ENCODE data around the gene DCLK1. TPM values are rescaled to one million over a fixed set of nuclear protein-coding genes. Genes with fewer than 3 reads are reported as not detected.
"Not testable (repeated sequence)": the region's sequence is repeated elsewhere in the genome, so short reads cannot be mapped to it uniquely, and the experiment has no call there.

Gene DCLK1
- total RNA-seq, 2 donors from 2014 or later = 3.8 to 3.9 TPM

DNA sequence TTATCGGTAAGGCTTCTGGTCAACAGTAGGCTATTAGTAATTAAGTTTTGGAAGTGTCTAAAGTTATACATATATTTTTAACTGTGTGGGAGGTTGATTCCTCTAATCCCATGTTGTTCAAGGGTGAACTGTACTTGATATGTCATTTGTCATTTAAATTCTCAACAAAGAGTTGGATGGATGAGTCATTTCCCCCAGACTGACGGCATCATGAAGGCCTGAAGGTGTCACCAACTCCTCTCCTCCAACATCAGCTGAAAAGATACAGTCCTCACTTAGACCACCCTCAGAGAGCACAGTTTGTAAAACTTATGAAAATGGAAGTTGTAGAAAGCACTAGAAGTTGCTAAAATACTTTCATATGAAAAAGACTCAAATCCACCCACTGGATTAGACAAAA lies 48.8 kb downstream of the DCLK1 start:
- DNase-seq (ENCODE audit: low spot score) = no peak
- H3K36me3 ChIP-seq = no peaks in the 10 kb centered on the region
- no peak overlapping the region for H3K27ac ChIP-seq
- H3K27me3 ChIP-seq (replicated peaks; ENCODE audit: insufficient read depth) = no peaks in the 10 kb centered on the region
- intact Hi-C loops (cut with DNase I) = no loop called here
- no peaks in the 10 kb centered on the region for H3K4me1 ChIP-seq (replicated peaks)
- 87% methylated on average over 2 of the region's 2 CpGs for WGBS
- TF ChIP-seq POLR2A (IDR thresholded peaks at IDR 0.05) = no peak
- TF ChIP-seq, protein P1, sequence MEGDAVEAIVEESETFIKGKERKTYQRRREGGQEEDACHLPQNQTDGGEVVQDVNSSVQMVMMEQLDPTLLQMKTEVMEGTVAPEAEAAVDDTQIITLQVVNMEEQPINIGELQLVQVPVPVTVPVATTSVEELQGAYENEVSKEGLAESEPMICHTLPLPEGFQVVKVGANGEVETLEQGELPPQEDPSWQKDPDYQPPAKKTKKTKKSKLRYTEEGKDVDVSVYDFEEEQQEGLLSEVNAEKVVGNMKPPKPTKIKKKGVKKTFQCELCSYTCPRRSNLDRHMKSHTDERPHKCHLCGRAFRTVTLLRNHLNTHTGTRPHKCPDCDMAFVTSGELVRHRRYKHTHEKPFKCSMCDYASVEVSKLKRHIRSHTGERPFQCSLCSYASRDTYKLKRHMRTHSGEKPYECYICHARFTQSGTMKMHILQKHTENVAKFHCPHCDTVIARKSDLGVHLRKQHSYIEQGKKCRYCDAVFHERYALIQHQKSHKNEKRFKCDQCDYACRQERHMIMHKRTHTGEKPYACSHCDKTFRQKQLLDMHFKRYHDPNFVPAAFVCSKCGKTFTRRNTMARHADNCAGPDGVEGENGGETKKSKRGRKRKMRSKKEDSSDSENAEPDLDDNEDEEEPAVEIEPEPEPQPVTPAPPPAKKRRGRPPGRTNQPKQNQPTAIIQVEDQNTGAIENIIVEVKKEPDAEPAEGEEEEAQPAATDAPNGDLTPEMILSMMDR (IDR thresholded peaks at IDR 0.05) = no peak
- TF ChIP-seq POLR2AphosphoS5 (IDR thresholded peaks at IDR 0.05) = no peak
- H3K4me3 ChIP-seq = no peak overlapping the region
- H3K9me3 ChIP-seq = no peaks in the 10 kb centered on the region

DNA sequence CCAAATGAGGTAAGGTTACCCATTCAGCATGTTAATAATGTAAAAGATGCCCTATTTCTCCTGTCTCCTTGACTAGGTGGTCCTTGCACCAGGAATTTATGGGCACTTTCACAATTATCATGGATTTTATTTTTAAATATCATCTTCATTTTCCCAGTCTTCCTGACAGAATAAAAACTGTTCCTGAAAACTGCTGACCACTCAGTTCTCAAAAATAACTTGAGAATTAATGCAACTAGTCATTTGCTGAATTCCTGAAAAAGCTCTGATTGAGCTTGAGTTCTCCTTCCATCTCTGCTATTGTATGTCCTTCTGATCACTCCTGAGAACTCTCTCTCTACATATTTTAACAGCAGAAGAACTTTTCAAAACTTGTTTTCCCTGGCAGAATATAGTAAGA lies 55.0 kb downstream of the DCLK1 start:
- Histone ChIP-seq H3K9me3 (no peaks in the 10 kb centered on the region), H3K4me1 (replicated peaks) (no peaks in the 10 kb centered on the region), H3K36me3 (no peaks in the 10 kb centered on the region), H3K27ac (no peak overlapping the region), H3K27me3 (replicated peaks; ENCODE audit: insufficient read depth) (no peaks in the 10 kb centered on the region), H3K4me3 (no peak overlapping the region)
- intact Hi-C loops (cut with DNase I) = no loop called here
- TF ChIP-seq POLR2A (IDR thresholded peaks at IDR 0.05) = no peak
- TF ChIP-seq, protein P1 (IDR thresholded peaks at IDR 0.05) = no peak
- TF ChIP-seq POLR2AphosphoS5 (IDR thresholded peaks at IDR 0.05) = no peak
- no peak for DNase-seq (ENCODE audit: low spot score)

DNA sequence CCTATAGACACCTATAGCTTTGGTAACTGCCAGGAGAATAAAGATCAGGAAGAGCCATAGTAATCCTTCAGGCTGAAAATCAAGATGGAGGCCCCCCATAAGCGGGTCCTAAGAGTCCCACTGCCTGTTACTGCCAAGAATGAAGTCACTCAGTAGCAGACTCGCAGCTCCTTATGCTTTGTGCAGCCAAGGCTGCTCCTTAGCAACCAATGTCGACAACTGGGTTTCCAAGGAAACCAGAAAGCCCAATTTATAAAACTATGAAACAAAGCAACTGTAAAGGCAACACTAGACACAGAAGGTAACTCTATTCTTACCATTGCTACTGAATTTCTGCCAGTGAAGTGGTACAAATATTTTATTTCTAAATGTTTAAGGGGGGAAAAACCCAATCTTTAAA lies 56.5 kb downstream of the DCLK1 start:
- TF ChIP-seq POLR2A (IDR thresholded peaks at IDR 0.05) (no peak), POLR2AphosphoS5 (IDR thresholded peaks at IDR 0.05) (no peak)
- TF ChIP-seq, protein P1 (IDR thresholded peaks at IDR 0.05) = no peak
- WGBS = 54% methylated on average over 3 of the region's 3 CpGs
- Histone ChIP-seq H3K4me1 (replicated peaks) (no peaks in the 10 kb centered on the region), H3K27me3 (replicated peaks; ENCODE audit: insufficient read depth) (no peaks in the 10 kb centered on the region), H3K36me3 (no peaks in the 10 kb centered on the region), H3K9me3 (no peaks in the 10 kb centered on the region), H3K4me3 (no peak overlapping the region), H3K27ac (no peak overlapping the region)
- no peak for DNase-seq (ENCODE audit: low spot score)
- intact Hi-C loops (cut with DNase I) = no loop called here

DNA sequence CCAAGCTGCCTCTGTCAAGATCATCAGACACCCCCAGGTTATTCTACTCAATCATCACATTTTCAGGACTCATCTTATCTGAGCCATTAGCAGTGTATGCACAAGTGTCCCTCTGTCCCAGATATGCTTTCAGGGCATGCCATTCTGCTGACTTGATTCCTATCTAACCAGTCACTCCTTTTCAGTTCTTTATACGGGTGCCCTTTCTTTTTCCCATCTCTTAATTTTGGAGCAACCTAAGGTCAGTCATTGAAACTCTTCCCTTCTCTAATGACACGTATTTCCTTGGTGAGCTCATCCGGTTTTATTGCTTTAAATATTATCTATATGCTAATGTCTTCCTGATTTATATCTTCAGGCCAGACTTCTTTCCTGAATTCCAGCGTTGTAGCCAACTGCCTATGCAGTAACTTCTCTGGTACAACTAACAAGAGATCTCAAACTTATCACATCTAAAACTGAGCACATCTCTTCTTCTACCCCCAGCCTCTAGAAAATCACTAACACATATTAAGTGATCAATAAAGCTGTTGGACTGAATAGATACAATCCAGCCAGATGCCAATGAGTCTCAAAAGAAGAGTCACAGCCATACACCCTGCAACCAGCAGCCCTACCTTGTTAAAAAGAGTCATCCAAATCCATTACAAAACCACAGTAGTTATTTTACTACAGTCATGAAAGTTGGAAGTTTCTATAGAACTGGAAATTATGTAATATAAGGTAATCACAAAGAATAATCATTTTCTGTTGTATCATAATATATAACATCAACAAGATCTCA lies 58.8 kb downstream of the DCLK1 start:
- H3K36me3 ChIP-seq = no peaks in the 10 kb centered on the region
- H3K4me1 ChIP-seq (replicated peaks) = no peaks in the 10 kb centered on the region
- TF ChIP-seq, protein P1 (IDR thresholded peaks at IDR 0.05) = no peak
- TF ChIP-seq POLR2AphosphoS5 (IDR thresholded peaks at IDR 0.05) = no peak
- TF ChIP-seq POLR2A (IDR thresholded peaks at IDR 0.05) = no peak
- intact Hi-C loops (cut with DNase I) = no loop called here
- no peak overlapping the region for H3K27ac ChIP-seq
- WGBS = 71% methylated on average over 4 of the region's 4 CpGs
- no peaks in the 10 kb centered on the region for H3K27me3 ChIP-seq (replicated peaks; ENCODE audit: insufficient read depth)
- no peak overlapping the region for H3K4me3 ChIP-seq
- H3K9me3 ChIP-seq = no peaks in the 10 kb centered on the region
- no peak for DNase-seq (ENCODE audit: low spot score)

DNA sequence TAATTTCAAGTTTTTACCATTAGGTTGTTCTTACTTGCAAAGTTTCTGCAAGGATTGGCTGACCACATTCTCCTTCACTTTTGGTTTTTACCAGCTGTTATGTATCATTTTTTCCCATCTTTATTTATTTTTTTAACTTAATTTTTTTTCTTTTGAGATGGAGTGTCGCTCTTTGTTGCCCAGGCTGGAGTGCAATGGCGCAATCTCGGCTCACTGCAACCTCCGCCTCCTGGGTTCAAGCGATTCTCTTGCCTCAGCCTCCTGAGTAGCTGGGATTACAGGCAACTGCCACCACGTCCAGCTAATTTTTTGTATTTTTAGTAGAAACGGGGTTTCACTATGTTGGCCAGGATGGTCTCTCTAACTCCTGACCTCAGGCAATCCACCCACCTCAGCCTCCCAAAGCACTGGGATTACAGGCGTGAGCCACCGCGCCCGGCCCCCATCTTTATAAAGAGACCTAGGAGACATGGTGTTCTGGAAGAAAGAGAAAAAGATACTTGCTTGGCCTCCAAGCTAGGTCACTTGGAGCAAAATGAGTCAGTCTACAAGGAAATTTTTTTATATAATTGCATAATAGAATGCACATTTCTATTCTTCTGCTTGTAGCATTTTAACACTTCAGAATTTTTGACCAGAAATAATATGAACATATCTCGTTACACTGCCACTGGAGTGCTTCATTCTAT lies 60.5 kb downstream of the DCLK1 start:
- H3K9me3 ChIP-seq; H3K4me1 ChIP-seq (replicated peaks); H3K4me3 ChIP-seq; intact Hi-C loops (cut with DNase I); H3K36me3 ChIP-seq; DNase-seq (ENCODE audit: low spot score); H3K27me3 ChIP-seq (replicated peaks; ENCODE audit: insufficient read depth): not testable (repeated sequence)
- H3K27ac ChIP-seq = peak overlapping the region in 1 of 2 donors; percentile 28
- 76% methylated on average over 12 of the region's 12 CpGs for WGBS

Measured in prostate gland (tissue), 2 donors.